Measurements from ENCODE around the gene DNAL4.

DNAL4 gene

GRCh38 chr22:38793721-38794466 is at the start of gene DNAL4:
Gene DNAL4, minus strand, starts transcription at chr22:38794143. Its CDS starts 11,412 bp downstream, at chr22:38782731.
- peak; percentile 94 to 95 for DNase-seq

- DNase-seq = peak; percentile 58 to 77
Observed at GRCh38 chr22:38843201-38843656, 49.3 kb upstream of the DNAL4 start.

- no peak for DNase-seq
Observed at GRCh38 chr22:38842512-38843200, 48.7 kb upstream of the DNAL4 start.

GRCh38 chr22:38841635-38842034 is 47.7 kb upstream of the DNAL4 start:
- DNase-seq = no peak

GRCh38 chr22:38841211-38841610 is 47.3 kb upstream of the DNAL4 start:
- no peak for DNase-seq

GRCh38 chr22:38840129-38840528 is 46.2 kb upstream of the DNAL4 start:
- no peak for DNase-seq

GRCh38 chr22:38839686-38840085 is 45.7 kb upstream of the DNAL4 start:
- no peak for DNase-seq

GRCh38 chr22:38837414-38837928 is 43.5 kb upstream of the DNAL4 start:
- DNase-seq = no peak

- no peak for DNase-seq
Observed at GRCh38 chr22:38835888-38836301, 42.0 kb upstream of the DNAL4 start.

- no peak for DNase-seq
Observed at GRCh38 chr22:38834991-38835390, 41.0 kb upstream of the DNAL4 start.

GRCh38 chr22:38834215-38834953 is 40.4 kb upstream of the DNAL4 start:
- no peak for DNase-seq

- no peak for DNase-seq
Observed at GRCh38 chr22:38833061-38833460, 39.1 kb upstream of the DNAL4 start.

- DNase-seq = no peak
Observed at GRCh38 chr22:38832005-38832978, 38.3 kb upstream of the DNAL4 start.

GRCh38 chr22:38831166-38831945 is 37.4 kb upstream of the DNAL4 start:
- DNase-seq = no peak

GRCh38 chr22:38830845-38831108 is 36.8 kb upstream of the DNAL4 start:
- DNase-seq = no peak

- no peak for DNase-seq
Observed at GRCh38 chr22:38830026-38830844, 36.3 kb upstream of the DNAL4 start.

GRCh38 chr22:38829485-38829884 is 35.5 kb upstream of the DNAL4 start:
- DNase-seq = no peak

GRCh38 chr22:38828616-38829205 is 34.8 kb upstream of the DNAL4 start:
- DNase-seq = no peak

- no peak for DNase-seq
Observed at GRCh38 chr22:38828191-38828590, 34.2 kb upstream of the DNAL4 start.

GRCh38 chr22:38827510-38827909 is 33.6 kb upstream of the DNAL4 start:
- no peak for DNase-seq

All from activated T-cell treated with anti-CD3 and anti-CD28 coated beads, Interleukin-2, amount 50 U/mL, for 48 hours (primary cell).